Sigmoid colon (tissue), 4 donors: ENCODE measurements around the gene EBNA1BP2.

ENCODE experiments used
- CTCF ChIP-seq, 4 experiments: fragments of 450-650 bp in 3 of 4; fragments of 200-600 bp in 1 of 4; IDR thresholded peaks; one replicate each; pipeline ENCODE4 v1.5.1; 2016 to 2019; ENCODE audit warnings: antibody characterized with exemption in 4 of 4, mild to moderate bottlenecking in 3 of 4, moderate library complexity in 2 of 4
- POLR2A ChIP-seq, 2 donors: fragments of 450-650 bp; IDR thresholded peaks; one replicate each; pipeline ENCODE4 v1.6.1; 2016; ENCODE audit warnings: antibody characterized with exemption in 2 of 2, mild to moderate bottlenecking in 2 of 2, moderate library complexity in 2 of 2
- POLR2AphosphoS5 ChIP-seq, 4 donors: sonication (generic); formaldehyde crosslinking; IDR thresholded peaks; one replicate each; pipeline ENCODE4 v1.6.1; 2017; ENCODE audit warnings: antibody characterized with exemption in 4 of 4

- no peak for TF ChIP-seq CTCF (IDR thresholded peaks at IDR 0.05)
- no peak for TF ChIP-seq POLR2A (IDR thresholded peaks at IDR 0.05)
- no peak for TF ChIP-seq POLR2AphosphoS5 (IDR thresholded peaks at IDR 0.05)
These were observed 49.7 kb upstream of the EBNA1BP2 start for GRCh38 chr1:43221797-43222196.
